HepG2 (cell line): Measurements from ENCODE around the gene SGSM1.

ENCODE experiments used
- CREBL2 ChIP-seq: sonication (generic); formaldehyde crosslinking; IDR thresholded peaks from 2 replicates; pipeline ENCODE4 v1.8.1; 2023; ENCODE audit warnings: missing genetic modification reagents, mild to moderate bottlenecking, borderline replicate concordance
- EP300 ChIP-seq, 3 experiments: sonication (generic) in 1 of 3; formaldehyde crosslinking in 1 of 3; IDR thresholded peaks; 2 replicates each; pipeline versions ENCODE4 v1.5.1 to v1.6.1; 2011 to 2020; ENCODE audit warnings: low read depth in 2 of 3, low read length in 2 of 3, borderline replicate concordance in 1 of 3, improper control_type of control experiment in 1 of 3, mild to moderate bottlenecking in 1 of 3, missing genetic modification reagents in 1 of 3, moderate library complexity in 1 of 3

- no peak for TF ChIP-seq EP300 (IDR thresholded peaks at IDR 0.05; ENCODE audit: low read depth in 2 of 2, low read length in 2 of 2)
- TF ChIP-seq EP300 (CRISPR knock-in tag; IDR thresholded peaks at IDR 0.05; ENCODE audit: borderline replicate concordance), result no peak
- no peak for TF ChIP-seq CREBL2 (CRISPR knock-in tag)
These were observed 46.2 kb upstream of the SGSM1 start for GRCh38 chr22:24759765-24760164.
